ENCODE measurements around the gene ASB14. TPM values are rescaled to one million over a fixed set of nuclear protein-coding genes. Genes with fewer than 3 reads are reported as not detected.
"Not testable (repeated sequence)": the region's sequence is repeated elsewhere in the genome, so short reads cannot be mapped to it uniquely, and the experiment has no call there.

ASB14 gene
- not detected in 2 replicates for total RNA-seq (ENCODE audit: low replicate concordance)

DNA sequence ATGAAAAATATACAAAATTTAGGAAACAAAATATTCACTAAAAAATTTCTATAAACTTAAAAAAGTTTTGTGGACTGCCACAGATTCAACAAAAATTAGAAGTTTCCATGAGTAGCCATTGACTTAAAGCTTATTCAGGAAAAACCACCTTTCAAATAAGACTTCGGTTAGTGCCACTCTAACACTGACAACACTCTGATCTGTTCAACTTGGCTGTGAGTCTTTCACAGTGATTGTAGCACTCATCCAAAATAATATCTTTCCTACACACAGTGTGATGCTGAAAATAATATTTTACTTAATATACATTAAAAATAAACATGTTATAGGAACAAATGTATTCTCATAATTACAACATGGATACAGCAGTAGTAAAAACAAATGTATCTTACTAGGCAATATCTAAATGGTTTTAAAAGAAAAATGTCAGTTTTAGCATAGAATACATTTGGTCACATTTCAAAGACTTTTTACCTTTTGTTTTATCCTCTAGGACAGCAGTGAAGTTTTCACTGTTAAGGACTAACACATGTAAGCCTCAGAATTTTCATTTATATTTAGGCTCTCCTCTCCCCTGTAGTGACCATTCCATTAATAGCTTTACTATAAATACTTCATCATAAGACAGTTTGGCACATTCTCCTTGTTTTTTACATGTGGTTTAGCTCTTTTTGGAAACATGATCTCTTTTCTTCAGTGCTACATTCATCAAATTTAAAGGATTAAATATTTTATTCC, at the start of gene ASB14:
Gene ASB14 (minus strand): TSS at position 527 of the 738 bp plus-strand sequence. CDS start 652 bp downstream, outside the sequence.
- Histone ChIP-seq H3F3A (ENCODE audit: low read depth) (no peaks in the 10 kb centered on the region), H2AFZ (replicated peaks) (no peak within 1 kb of the TSS), H3K9me3 (ENCODE audit: low read depth) (no peaks in the 10 kb centered on the region), H3K4me3 (no peak within 1 kb of the TSS), H3K27me3 (no peaks in the 10 kb centered on the region), H3K36me3 (no peaks in the 10 kb centered on the region), H3K4me1 (no peaks in the 10 kb centered on the region), H3K79me2 (ENCODE audit: low read depth) (no peaks in the 10 kb centered on the region), H4K20me1 (ENCODE audit: low read depth) (no peaks in the 10 kb centered on the region), H3K27ac (no peak within 1 kb of the TSS), H3K9ac (no peak within 1 kb of the TSS), H3K4me2 (no peak within 1 kb of the TSS)
- DNase-seq (ENCODE audit: low spot score), result no peak
- peaks cover 3% of the 10 kb centered on the region for H3K27me3 Mint-ChIP-seq (ENCODE audit: insufficient read depth, low read depth)
- no peaks in the 10 kb centered on the region for H3K9me3 Mint-ChIP-seq
- no peak within 1 kb of the TSS for H3K4me3 Mint-ChIP-seq
- H3K36me3 Mint-ChIP-seq, result no peaks in the 10 kb centered on the region
- TF ChIP-seq EZH2phosphoT487 (IDR thresholded peaks at IDR 0.05) (no peak), EZH2 (IDR thresholded peaks at IDR 0.05) (no peak)
- TF ChIP-seq, protein P1, sequence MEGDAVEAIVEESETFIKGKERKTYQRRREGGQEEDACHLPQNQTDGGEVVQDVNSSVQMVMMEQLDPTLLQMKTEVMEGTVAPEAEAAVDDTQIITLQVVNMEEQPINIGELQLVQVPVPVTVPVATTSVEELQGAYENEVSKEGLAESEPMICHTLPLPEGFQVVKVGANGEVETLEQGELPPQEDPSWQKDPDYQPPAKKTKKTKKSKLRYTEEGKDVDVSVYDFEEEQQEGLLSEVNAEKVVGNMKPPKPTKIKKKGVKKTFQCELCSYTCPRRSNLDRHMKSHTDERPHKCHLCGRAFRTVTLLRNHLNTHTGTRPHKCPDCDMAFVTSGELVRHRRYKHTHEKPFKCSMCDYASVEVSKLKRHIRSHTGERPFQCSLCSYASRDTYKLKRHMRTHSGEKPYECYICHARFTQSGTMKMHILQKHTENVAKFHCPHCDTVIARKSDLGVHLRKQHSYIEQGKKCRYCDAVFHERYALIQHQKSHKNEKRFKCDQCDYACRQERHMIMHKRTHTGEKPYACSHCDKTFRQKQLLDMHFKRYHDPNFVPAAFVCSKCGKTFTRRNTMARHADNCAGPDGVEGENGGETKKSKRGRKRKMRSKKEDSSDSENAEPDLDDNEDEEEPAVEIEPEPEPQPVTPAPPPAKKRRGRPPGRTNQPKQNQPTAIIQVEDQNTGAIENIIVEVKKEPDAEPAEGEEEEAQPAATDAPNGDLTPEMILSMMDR (IDR thresholded peaks at IDR 0.05), result no peak
- H3K27ac Mint-ChIP-seq, result no peak within 1 kb of the TSS
- no peaks in the 10 kb centered on the region for H3K4me1 Mint-ChIP-seq

DNA sequence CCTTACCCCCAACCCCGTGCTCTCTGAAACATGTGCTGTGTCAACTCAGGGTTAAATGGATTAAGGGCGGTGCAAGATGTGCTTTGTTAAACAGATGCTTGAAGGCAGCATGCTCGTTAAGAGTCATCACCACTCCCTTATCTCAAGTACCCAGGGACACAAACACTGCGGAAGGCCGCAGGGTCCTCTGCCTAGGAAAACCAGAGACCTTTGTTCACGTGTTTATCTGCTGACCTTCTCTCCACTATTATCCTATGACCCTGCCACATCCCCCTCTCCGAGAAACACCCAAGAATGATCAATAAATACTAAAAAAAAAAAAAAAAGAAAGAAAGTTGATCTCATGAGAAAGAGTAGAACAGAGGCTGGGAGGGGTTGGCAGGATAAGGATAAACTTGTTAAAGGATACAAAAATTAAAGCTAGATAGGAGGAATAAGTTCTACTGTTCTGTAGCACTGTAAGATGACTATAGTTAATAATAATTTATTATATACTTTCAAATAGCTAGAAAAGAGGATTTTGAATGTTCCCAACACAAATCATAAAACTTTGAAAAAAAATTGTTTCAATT, 46.7 kb upstream of the ASB14 start:
- H3K79me2 ChIP-seq (ENCODE audit: low read depth); H3K9me3 Mint-ChIP-seq; H3K9ac ChIP-seq; H3K36me3 Mint-ChIP-seq; H3K4me3 ChIP-seq; H3K27me3 ChIP-seq; H3K27ac Mint-ChIP-seq; H3K4me2 ChIP-seq; H4K20me1 ChIP-seq (ENCODE audit: low read depth); H3K4me3 Mint-ChIP-seq; H3K27ac ChIP-seq; H3F3A ChIP-seq (ENCODE audit: low read depth); H2AFZ ChIP-seq (replicated peaks); H3K27me3 Mint-ChIP-seq (ENCODE audit: insufficient read depth, low read depth); H3K36me3 ChIP-seq; H3K9me3 ChIP-seq (ENCODE audit: low read depth); H3K4me1 ChIP-seq; DNase-seq (ENCODE audit: low spot score); H3K4me1 Mint-ChIP-seq: not testable (repeated sequence)

- H3K9me3 ChIP-seq (ENCODE audit: low read depth); H3K9me3 Mint-ChIP-seq; DNase-seq (ENCODE audit: low spot score); H3K4me3 ChIP-seq; H3K27me3 ChIP-seq; H3K27me3 Mint-ChIP-seq (ENCODE audit: insufficient read depth, low read depth); H3K4me3 Mint-ChIP-seq; H3K27ac Mint-ChIP-seq; H3K4me1 Mint-ChIP-seq; H3K27ac ChIP-seq; H3F3A ChIP-seq (ENCODE audit: low read depth); H3K36me3 ChIP-seq; H3K79me2 ChIP-seq (ENCODE audit: low read depth); H3K4me2 ChIP-seq; H3K4me1 ChIP-seq; H4K20me1 ChIP-seq (ENCODE audit: low read depth); H3K9ac ChIP-seq; H2AFZ ChIP-seq (replicated peaks); H3K36me3 Mint-ChIP-seq: not testable (repeated sequence)
Observed at GRCh38 chr3:57338272-57339070, 46.0 kb upstream of the ASB14 start.

DNA sequence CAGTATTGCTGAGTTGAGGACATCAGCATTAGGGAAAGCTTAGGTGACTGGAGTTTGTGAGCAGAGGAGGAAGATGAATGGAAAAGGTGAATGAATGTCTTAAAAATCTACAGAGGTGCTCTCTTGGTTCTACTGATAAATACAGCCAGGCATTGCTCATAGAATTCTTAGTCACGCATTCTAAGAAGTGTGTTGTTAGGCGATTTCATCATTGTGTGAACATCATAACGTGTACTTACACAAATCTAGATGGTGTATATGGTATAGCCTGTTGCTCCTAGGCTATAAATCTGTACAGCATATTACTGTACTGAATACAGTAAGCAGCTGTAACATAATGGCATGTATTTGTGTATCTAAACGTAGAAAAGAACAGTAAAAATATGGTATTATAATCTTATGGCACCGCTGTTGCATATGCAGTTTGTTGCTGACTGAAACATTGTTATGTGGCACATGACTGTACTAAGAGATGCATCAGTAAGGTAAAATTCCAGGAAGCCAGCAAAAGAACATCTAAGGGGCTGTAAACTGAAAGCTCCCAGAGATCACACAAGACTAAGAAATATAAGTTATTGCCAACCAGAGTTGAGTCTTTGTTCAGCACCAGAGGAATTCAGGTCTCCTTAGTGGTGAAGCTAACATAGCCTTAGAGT, 42.9 kb upstream of the ASB14 start:
- Mint-ChIP-seq H3K36me3 (no peaks in the 10 kb centered on the region), H3K27me3 (ENCODE audit: insufficient read depth, low read depth) (no peaks in the 10 kb centered on the region), H3K27ac (no peak overlapping the region), H3K4me1 (peaks cover 2% of the 10 kb centered on the region), H3K9me3 (peaks cover 5% of the 10 kb centered on the region), H3K4me3 (no peak overlapping the region)
- Histone ChIP-seq H3K27me3 (no peaks in the 10 kb centered on the region), H3K4me3 (no peak overlapping the region), H3K27ac (no peak overlapping the region), H3K79me2 (ENCODE audit: low read depth) (no peaks in the 10 kb centered on the region), H3F3A (ENCODE audit: low read depth) (no peaks in the 10 kb centered on the region), H2AFZ (replicated peaks) (peak overlapping the region; percentile 19), H4K20me1 (ENCODE audit: low read depth) (no peaks in the 10 kb centered on the region), H3K36me3 (no peaks in the 10 kb centered on the region), H3K4me2 (no peak overlapping the region), H3K4me1 (no peaks in the 10 kb centered on the region), H3K9me3 (ENCODE audit: low read depth) (no peaks in the 10 kb centered on the region), H3K9ac (no peak overlapping the region)
- TF ChIP-seq EZH2phosphoT487 (IDR thresholded peaks at IDR 0.05) (no peak), EZH2 (IDR thresholded peaks at IDR 0.05) (no peak)
- TF ChIP-seq, protein P1 (IDR thresholded peaks at IDR 0.05), result no peak
- no peak for DNase-seq (ENCODE audit: low spot score)

Data from neural progenitor cell (in vitro differentiated cells).